HCT116 (cell line): Measurements from ENCODE around the gene PPP1R1B. TPM values are rescaled to one million over a fixed set of nuclear protein-coding genes. Genes with fewer than 3 reads are reported as not detected.

Source experiments
- ATAC-seq: fragments of 200-7000 bp; cut with Tn5 transposase; 2 replicates; pipeline ENCODE4 v1.9.1; 2020; ENCODE audit warnings: mild to moderate bottlenecking, moderate library complexity
- BruUV-seq: library from RNA; stranded (reverse); fragments of 400-500 nt; replicated peaks from 2 replicates; lab custom pipeline; 2021; lab: Mats Ljungman, UMichigan
- CTCF ChIA-PET: fragments of 300-600 bp; sonication (Branson Sonifier 250); formaldehyde crosslinking; loops from one replicate; lab custom pipeline; 2021; ENCODE audit warnings: antibody characterized with exemption; lab: Charles Lee
- POLR2A ChIA-PET: fragments of 300-600, 350-600 bp; sonication (Branson Sonifier 250); formaldehyde crosslinking; loops from one replicate; lab custom pipeline; 2021; ENCODE audit warnings: antibody characterized with exemption; lab: Charles Lee
- RAD21 ChIA-PET, 2 experiments: fragments of 300-600 bp; sonication (Branson Sonifier 250); formaldehyde crosslinking; loops; one replicate each; lab custom pipeline; 2023; ENCODE audit warnings: low total read pairs in 2 of 2; ENCODE audit not compliant: uncharacterized antibody in 2 of 2, unreplicated experiment in 2 of 2, low non-redundant PET in 1 of 2; lab: Charles Lee
- DNase-seq: peaks from one replicate; pipeline ENCODE4 v3.0.0-alpha.2; 2010; ENCODE audit warnings: low read depth, low spot score
- H2AFZ ChIP-seq: fragments of 200-600 bp; shearing (Covaris generic), sonication (generic); 2 replicates; pipeline ENCODE4 v1.6.1; 2017; ENCODE audit warnings: low read depth, mixed run types, mixed read lengths, antibody characterized with exemption, low read length; ENCODE audit not compliant: poor library complexity, severe bottlenecking
- H3K27ac ChIP-seq: 2 replicates; pipeline ENCODE4 v1.5.1; 2012; ENCODE audit warnings: low read depth, low read length
- H3K27me3 ChIP-seq: fragments of 200-600 bp; sonication (generic); 2 replicates; pipeline ENCODE4 v1.6.1; 2016; ENCODE audit warnings: mixed run types, low read length, mixed read lengths; ENCODE audit not compliant: insufficient read depth
- H3K36me3 ChIP-seq, 2 experiments: fragments of 200-500 bp in 1 of 2; fragments of 200-600 bp in 1 of 2; sonication (Bioruptor generic) in 1 of 2; sonication (generic) in 1 of 2; 2 replicates each; pipeline versions ENCODE4 v1.5.1 to v1.6.1; 2014 to 2016; ENCODE audit warnings: low read length in 2 of 2, inconsistent platforms in 1 of 2, mixed read lengths in 1 of 2, mixed run types in 1 of 2; ENCODE audit not compliant: insufficient read depth in 2 of 2, control insufficient read depth in 1 of 2
- H3K4me1 ChIP-seq, 2 experiments: fragments of 200-600 bp in 1 of 2; sonication (generic) in 1 of 2; 2 replicates each; pipeline versions ENCODE4 v1.5.1 to v1.6.1; 2012 to 2017; ENCODE audit warnings: low read length in 2 of 2, inconsistent platforms in 1 of 2, mild to moderate bottlenecking in 1 of 2, mixed read lengths in 1 of 2, mixed run types in 1 of 2, moderate library complexity in 1 of 2; ENCODE audit not compliant: insufficient read depth in 2 of 2, control insufficient read depth in 1 of 2
- H3K4me2 ChIP-seq: fragments of 200-600 bp; sonication (generic); 2 replicates; pipeline ENCODE4 v1.6.1; 2017; ENCODE audit warnings: mixed run types, low read length, mixed read lengths
- H3K4me3 ChIP-seq, 2 experiments: fragments of 200-600 bp in 1 of 2; sonication (generic) in 1 of 2; replicated peaks in 1 of 2; 2 replicates each; pipeline ENCODE4 v1.5.1; 2011 to 2016; ENCODE audit warnings: low read length in 2 of 2, control low read depth in 1 of 2, low read depth in 1 of 2, mild to moderate bottlenecking in 1 of 2, mixed read lengths in 1 of 2, mixed run types in 1 of 2
- H3K79me2 ChIP-seq: fragments of 200-600 bp; sonication (generic); 2 replicates; pipeline ENCODE4 v1.6.1; 2017; ENCODE audit warnings: mild to moderate bottlenecking, mixed run types, low read length, moderate library complexity, mixed read lengths; ENCODE audit not compliant: insufficient read depth
- H3K9ac ChIP-seq: fragments of 200-600 bp; sonication (generic); 2 replicates; pipeline ENCODE4 v1.6.1; 2016; ENCODE audit warnings: low read length, mixed read lengths
- H3K9me2 ChIP-seq: fragments of 200-600 bp; sonication (generic), shearing (Covaris generic); 2 replicates; pipeline ENCODE4 v1.6.1; 2017; ENCODE audit warnings: mixed run types, mild to moderate bottlenecking, moderate library complexity; ENCODE audit not compliant: insufficient read depth
- H3K9me3 ChIP-seq, 2 experiments: fragments of 200-500 bp in 1 of 2; fragments of 200-600 bp in 1 of 2; sonication (Bioruptor generic) in 1 of 2; sonication (generic) in 1 of 2; 2 replicates each; pipeline ENCODE4 v1.6.1; 2014 to 2017; ENCODE audit warnings: low read length in 2 of 2, mixed read lengths in 2 of 2, inconsistent platforms in 1 of 2, low read depth in 1 of 2, mild to moderate bottlenecking in 1 of 2, mixed run types in 1 of 2, moderate library complexity in 1 of 2; ENCODE audit not compliant: control insufficient read depth in 1 of 2, insufficient read depth in 1 of 2
- H4K20me1 ChIP-seq: fragments of 200-600 bp; sonication (generic), shearing (Covaris generic); 2 replicates; pipeline ENCODE4 v1.6.1; 2017; ENCODE audit warnings: mixed run types, mild to moderate bottlenecking, moderate library complexity; ENCODE audit not compliant: insufficient read depth
- CEBPB ChIP-seq: IDR thresholded peaks from 2 replicates; pipeline ENCODE4 v1.6.1; 2012; ENCODE audit warnings: low read depth
- EZH2phosphoT487 ChIP-seq: fragments of 200-600 bp; IDR thresholded peaks from 2 replicates; pipeline ENCODE4 v1.6.1; 2018; ENCODE audit warnings: antibody characterized with exemption, borderline replicate concordance
- POLR2A ChIP-seq: IDR thresholded peaks from 2 replicates; pipeline ENCODE4 v1.7.0; 2011; ENCODE audit warnings: borderline replicate concordance; ENCODE audit not compliant: insufficient read depth, insufficient read length; ENCODE audit errors: extremely low read depth
- intact Hi-C: fragments of 100-400 bp; cut with micrococcal nuclease; formaldehyde crosslinking; loops from 2 replicates; pipeline ENCODE4 v1.10.0; 2022
- total RNA-seq: library from RNA; stranded (reverse); gene quantifications from one replicate; pipeline ENCODE4 v1.2.1, GENCODE V29; 2021; ENCODE audit not compliant: unreplicated experiment
- TF ChIP-seq, protein P1 (sequence below), 3 experiments: fragments of 200-600 bp in 1 of 3; sonication (generic) in 1 of 3; IDR thresholded peaks in 2 of 3; conservative IDR thresholded peaks in 1 of 3; 2 replicates each; pipeline ENCODE4 v1.5.1; 2012 to 2017; ENCODE audit warnings: low read depth in 2 of 3, low read length in 2 of 3, antibody characterized with exemption in 1 of 3, borderline replicate concordance in 1 of 3, control low read depth in 1 of 3, mild to moderate bottlenecking in 1 of 3, mixed read lengths in 1 of 3, mixed run types in 1 of 3, moderate library complexity in 1 of 3; ENCODE audit not compliant: insufficient read depth in 1 of 3

Gene PPP1R1B
- total RNA-seq, 1 experiment from 2014 or later: 0.49 TPM

DNA sequence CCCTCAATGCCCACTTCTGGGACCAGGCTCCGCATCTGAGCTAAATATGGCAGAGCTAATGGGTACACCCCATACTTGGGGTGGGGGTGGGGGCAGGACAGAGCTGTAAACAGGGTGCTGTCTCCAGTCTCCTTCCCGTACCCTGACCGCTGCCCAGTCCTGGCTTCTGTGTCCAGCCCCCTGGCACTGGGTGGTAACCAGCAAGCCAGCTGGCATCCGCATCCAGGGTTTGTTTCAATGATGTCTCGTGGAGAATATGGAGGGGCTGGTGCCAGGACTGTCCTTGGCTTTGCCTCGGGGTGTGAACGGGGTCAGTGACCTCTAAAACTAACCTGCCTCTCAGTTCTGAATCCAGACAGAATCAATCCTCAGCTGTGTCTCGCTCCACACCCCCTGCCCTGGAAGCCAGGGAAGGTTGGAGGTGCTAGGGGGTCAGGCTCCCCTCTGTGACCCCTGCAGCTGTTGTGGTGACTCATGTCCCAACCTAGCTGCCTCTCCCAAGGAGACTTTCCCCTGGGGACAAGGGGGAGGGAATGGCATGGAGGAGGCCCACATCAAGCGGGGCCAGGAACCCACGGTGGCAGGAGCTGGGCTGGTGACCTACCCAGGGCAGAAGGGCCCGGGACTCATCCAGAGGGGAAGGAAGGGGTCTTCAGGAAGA lies 40.0 kb downstream of the PPP1R1B start (continued):
- no peak for TF ChIP-seq POLR2A

DNA sequence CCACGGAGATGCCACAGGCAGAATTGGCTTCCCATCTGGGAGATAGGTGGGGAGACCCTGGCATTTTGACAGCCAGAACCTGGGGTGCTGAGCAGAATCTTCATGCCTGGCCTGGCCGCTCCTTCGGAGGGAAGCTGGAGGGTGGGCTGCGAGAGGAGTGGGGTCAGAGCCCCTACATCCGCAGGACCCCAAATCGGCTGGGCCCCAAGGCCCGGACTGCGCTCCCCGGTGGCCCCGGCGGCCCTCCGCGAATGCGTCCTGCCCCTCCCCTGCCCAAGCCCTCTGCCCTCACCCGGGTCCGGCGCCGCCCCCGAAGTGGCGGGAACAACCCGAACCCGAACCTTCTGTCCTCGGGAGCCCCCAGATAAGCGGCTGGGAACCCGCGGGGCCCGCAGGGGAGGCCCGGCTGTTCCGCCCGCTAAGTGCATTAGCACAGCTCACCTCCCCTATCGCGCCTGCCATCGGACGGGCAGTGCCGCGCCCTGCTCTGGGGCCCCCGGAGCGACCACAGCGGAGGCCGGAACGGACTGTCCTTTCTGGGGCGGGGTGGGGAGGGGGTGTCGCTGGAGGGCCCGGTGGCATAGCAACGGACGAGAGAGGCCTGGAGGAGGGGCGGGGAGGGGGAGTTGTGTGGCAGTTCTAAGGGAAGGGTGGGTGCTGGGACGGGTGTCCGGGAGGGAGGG lies 40.7 kb downstream of the PPP1R1B start:
- Histone ChIP-seq H4K20me1 (no peaks in the 10 kb centered on the region), H3K36me3 (peaks cover 0 to 1% of the 10 kb centered on the region in 2 experiments; a peak in 1 of 4 replicates), H3K4me2 (no peak overlapping the region; the same call in 1 of the 2 replicates), H3K9ac (no peak overlapping the region), H2AFZ (no peak overlapping the region), H3K27ac (no peak overlapping the region), H3K9me3 (no peaks in the 10 kb centered on the region), H3K4me3 (no peak overlapping the region), H3K27me3 (no peaks in the 10 kb centered on the region), H3K79me2 (no peaks in the 10 kb centered on the region), H3K4me1 (peaks cover 23 to 34% of the 10 kb centered on the region in 2 experiments), H3K9me2 (no peaks in the 10 kb centered on the region)
- no peak for ATAC-seq
- no peak for TF ChIP-seq EZH2phosphoT487
- ChIA-PET CTCF (interaction anchor here (1.4 kb wide), 1 partner anchor 46 kb away, joined by 4 read pairs; no protein-coding TSS in a partner anchor), RAD21 (no interaction called here), POLR2A (no interaction called here)
- no peak for DNase-seq
- intact Hi-C loops: no loop called here
- BruUV-seq: no TSS peak

DNA sequence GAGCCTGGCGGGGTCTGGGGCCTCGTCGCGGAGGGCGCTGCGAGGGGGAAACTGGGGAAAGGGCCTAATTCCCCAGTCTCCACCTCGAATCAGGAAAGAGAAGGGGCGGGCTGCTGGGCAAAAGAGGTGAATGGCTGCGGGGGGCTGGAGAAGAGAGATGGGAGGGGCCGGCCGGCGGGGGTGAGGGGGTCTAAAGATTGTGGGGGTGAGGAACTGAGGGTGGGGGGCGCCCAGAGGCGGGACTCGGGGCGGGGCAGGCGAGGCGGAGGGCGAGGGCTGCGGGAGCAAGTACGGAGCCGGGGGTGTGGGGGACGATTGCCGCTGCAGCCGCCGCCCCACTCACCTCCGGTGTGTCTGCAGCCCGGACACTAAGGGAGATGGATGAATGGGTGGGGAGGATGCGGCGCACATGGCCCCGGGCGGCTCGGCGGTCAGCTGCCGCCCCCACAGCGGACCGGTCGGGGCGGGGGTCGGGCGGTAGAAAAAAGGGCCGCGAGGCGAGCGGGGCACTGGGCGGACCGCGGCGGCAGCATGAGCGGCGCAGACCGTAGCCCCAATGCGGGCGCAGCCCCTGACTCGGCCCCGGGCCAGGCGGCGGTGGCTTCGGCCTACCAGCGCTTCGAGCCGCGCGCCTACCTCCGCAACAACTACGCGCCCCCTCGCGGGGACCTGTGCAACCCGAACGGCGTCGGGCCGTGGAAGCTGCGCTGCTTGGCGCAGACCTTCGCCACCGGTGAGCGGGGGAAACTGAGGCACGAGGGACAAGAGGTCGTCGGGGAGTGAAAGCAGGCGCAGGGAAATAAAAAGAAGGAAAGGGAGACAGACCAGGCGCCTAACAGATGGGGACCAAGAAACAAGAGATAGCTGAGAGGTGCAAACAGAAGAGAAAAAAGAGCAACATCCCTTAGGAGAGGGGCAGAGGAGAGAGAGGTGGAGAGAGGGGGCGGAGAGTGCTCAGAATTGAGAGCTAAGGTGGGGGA lies 41.5 kb downstream of the PPP1R1B start, which contains the start of gene PNMT:
PNMT (plus strand) TSS at position 509 of the 980 bp plus-strand sequence; CDS start at position 532, 23 bp downstream.
- Histone ChIP-seq H3K79me2 (no peaks in the 10 kb centered on the region), H3K27ac (no peak within 1 kb of the TSS), H3K27me3 (no peaks in the 10 kb centered on the region), H4K20me1 (no peaks in the 10 kb centered on the region), H3K4me2 (no peak within 1 kb of the TSS), H3K9me3 (no peaks in the 10 kb centered on the region), H2AFZ (no peak within 1 kb of the TSS), H3K4me1 (peaks cover 15 to 27% of the 10 kb centered on the region in 2 experiments), H3K9me2 (no peaks in the 10 kb centered on the region), H3K9ac (no peak within 1 kb of the TSS), H3K4me3 (no peak within 1 kb of the TSS), H3K36me3 (no peaks in the 10 kb centered on the region)
- intact Hi-C loops: no loop called here
- no TSS peak for BruUV-seq
- no peak for DNase-seq
- ChIA-PET POLR2A (no interaction called here), RAD21 (no interaction called here), CTCF (no interaction called here)
- no peak for TF ChIP-seq CEBPB
- TF ChIP-seq, protein P1, sequence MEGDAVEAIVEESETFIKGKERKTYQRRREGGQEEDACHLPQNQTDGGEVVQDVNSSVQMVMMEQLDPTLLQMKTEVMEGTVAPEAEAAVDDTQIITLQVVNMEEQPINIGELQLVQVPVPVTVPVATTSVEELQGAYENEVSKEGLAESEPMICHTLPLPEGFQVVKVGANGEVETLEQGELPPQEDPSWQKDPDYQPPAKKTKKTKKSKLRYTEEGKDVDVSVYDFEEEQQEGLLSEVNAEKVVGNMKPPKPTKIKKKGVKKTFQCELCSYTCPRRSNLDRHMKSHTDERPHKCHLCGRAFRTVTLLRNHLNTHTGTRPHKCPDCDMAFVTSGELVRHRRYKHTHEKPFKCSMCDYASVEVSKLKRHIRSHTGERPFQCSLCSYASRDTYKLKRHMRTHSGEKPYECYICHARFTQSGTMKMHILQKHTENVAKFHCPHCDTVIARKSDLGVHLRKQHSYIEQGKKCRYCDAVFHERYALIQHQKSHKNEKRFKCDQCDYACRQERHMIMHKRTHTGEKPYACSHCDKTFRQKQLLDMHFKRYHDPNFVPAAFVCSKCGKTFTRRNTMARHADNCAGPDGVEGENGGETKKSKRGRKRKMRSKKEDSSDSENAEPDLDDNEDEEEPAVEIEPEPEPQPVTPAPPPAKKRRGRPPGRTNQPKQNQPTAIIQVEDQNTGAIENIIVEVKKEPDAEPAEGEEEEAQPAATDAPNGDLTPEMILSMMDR (IDR thresholded peaks at IDR 0.05 in 2 of 3, conservative IDR thresholded peaks at IDR 0.05 in 1 of 3; ENCODE audit: borderline replicate concordance in 1 of 3, insufficient read depth in 1 of 3, low read depth in 2 of 3, low read length in 2 of 3): peak in 2 of 3 experiments; percentile 20 to 27; a peak in 3 of 6 replicates
- ATAC-seq: no peak
